ENCODE data around the gene KLK14. TPM values are rescaled to one million over a fixed set of nuclear protein-coding genes. Genes with fewer than 3 reads are reported as not detected.

KLK14 gene, protein sequence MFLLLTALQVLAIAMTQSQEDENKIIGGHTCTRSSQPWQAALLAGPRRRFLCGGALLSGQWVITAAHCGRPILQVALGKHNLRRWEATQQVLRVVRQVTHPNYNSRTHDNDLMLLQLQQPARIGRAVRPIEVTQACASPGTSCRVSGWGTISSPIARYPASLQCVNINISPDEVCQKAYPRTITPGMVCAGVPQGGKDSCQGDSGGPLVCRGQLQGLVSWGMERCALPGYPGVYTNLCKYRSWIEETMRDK
- 0.20 to 0.55 TPM (median 0.43 TPM) in 5 replicates for total RNA-seq (2022; extraction: Qiagen RNA extraction)

DNA sequence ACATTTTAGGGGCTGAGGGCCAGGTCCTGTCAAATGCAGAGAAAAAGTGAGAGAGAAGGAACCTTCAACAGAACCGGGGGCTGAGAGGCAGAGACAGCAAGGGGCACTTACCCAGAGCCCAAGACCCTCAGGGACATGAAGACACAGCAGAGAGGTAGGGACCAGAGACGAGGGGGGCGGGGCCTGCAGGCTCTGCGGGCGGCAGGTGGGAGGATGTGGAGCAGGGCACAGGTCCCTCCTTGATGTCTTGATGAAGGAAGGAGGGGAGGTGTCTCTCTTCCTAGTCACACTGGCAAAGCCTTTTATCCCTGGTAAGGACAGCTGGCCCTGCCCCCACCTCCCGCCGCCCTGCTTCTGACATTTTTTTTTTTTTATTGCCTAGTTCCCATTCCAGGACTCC is at the start of gene KLK14:
Gene KLK14, minus strand, starts transcription at position 277 of the 400 bp plus-strand sequence. Its CDS starts 273 bp downstream, at position 4.

DNA sequence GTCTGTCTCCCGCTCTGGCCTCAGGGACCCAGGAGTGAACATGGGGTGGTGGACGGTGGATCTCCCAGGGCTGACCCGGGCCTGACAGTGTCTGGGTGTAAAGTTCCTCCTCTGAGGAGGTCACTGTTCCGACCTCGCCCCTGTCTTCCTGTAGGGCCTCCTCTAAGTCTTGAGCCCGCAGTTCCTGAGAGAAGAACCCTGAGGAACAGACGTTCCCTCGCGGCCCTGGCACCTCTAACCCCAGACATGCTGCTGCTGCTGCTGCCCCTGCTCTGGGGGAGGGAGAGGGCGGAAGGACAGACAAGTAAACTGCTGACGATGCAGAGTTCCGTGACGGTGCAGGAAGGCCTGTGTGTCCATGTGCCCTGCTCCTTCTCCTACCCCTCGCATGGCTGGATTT is 42.0 kb upstream of the KLK14 start, which contains the start of gene SIGLEC9:
Gene SIGLEC9, plus strand, starts transcription at position 178 of the 400 bp plus-strand sequence. Its CDS starts 69 bp downstream, at position 247.

DNA sequence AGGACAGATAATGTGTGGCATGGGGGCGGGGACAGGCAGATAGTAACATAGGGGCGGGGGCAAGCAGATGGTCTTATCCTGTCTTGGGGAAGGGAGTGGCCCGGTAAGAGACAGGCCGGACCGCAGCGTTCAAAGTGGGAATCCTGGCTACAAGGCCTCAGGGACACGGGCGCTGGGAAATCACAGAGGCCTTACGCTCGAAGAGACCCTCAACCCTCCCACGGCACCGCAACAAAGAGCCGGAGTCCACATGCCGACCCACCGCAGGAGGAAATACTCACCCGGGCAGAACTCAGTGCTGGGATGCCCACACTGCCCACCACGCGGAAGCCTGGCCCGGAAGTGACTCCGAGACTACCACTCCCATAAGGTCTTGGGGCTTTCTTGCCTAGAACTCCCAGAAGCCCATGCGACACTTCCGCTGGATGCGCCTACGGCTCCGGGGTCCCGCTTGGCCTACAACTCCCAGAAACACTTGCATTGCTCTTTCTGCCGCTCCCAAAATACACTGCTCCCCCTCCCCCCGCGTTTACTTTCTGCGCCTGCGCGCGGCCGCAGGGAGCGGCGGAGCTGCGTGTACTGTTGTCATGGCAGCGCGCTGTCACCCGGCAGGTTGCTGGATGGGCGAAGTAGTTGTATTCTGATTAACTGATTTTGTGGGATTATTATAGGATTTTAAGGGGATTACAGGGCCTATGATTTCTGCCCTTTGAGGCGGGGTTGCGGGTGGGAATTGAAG is 25.5 kb upstream of the KLK14 start, which contains the start of gene CTU1:
Gene CTU1, minus strand, starts transcription at position 344 of the 739 bp plus-strand sequence. CDS start 3,840 bp downstream, outside the sequence.

DNA sequence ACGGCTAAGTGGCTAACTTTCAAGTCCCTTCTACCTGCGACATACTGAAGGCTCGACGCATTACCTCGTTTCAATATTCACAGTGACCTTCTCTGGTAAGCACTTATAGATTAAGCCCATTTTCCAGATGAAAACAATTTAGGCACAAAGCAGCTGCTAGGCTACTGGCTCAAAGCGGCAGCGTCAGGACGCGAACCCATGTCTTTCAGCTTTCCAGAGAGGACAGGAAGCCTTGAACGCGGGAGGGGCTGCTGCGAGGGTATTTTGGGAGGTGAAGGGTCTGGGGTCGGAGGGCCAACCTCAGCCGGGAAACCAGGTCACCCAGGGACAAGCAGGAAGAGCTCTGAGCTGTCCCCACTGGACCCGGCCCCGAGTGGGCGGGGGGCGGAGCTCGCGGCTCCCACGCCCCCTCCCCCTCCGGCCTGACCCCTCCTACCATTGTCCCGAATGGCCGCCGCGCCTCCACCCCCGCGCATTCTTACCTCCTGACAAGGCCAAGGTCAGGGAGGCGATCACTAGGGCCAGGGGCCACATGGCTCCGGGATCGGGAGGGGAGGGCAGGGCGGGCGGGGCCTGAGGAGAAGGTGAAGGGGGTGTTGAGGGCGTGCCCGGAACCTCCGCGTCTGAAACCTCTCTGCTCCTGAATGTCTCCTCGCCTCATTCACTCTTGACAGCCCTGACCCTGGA is 18.0 kb downstream of the KLK14 start, which contains the start of gene KLK13:
Gene KLK13, minus strand, starts transcription at position 559 of the 687 bp plus-strand sequence. Its CDS starts 25 bp downstream, at position 534.

DNA sequence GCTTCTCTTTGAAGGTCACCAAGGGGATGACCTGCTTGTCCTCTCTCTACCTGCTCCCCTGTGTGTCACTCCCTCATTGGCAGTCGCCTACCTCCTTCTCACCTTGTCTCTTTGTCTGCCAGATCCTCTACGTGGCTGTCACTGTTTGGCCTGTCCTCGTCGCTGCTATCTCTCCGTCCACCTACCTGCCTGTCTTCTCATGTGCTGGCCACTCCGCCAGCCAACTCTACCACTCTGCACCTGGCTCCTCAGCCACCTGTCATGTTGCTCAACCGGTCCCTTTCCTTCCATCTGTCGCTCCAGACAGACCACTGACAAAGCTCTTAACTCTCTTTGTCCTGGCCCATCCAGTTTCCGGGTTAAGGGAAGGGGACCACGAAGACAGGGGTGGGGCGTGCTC is 48.0 kb downstream of the KLK14 start, which contains the start of gene KLK12:
Gene KLK12, minus strand, starts transcription at position 299 of the 400 bp plus-strand sequence. CDS start 381 bp downstream, outside the sequence.

Other genes with a start within 250 kb of the KLK14 start
- not detected in 5 replicates for gene KLK15, start 249.3 kb downstream of the KLK14 start, total RNA-seq (2022; extraction: Qiagen RNA extraction)
- not detected in 5 replicates for gene KLK3, start 228.0 kb downstream of the KLK14 start, total RNA-seq (2022; extraction: Qiagen RNA extraction)
- gene KLK2, start 209.4 kb downstream of the KLK14 start, total RNA-seq (2022; extraction: Qiagen RNA extraction): 0.40 TPM in 1 of 5 replicates, not detected in the others
- 0.16 to 0.30 TPM in 2 of 5 replicates, not detected in the others for gene KLK4, start 171.5 kb downstream of the KLK14 start, total RNA-seq (2022; extraction: Qiagen RNA extraction)
- not detected in 5 replicates for gene KLK5, start 129.8 kb downstream of the KLK14 start, total RNA-seq (2022; extraction: Qiagen RNA extraction)
- 0.19 to 0.51 TPM (median 0.36 TPM) in 5 replicates for gene KLK6, start 113.3 kb downstream of the KLK14 start, total RNA-seq (2022; extraction: Qiagen RNA extraction)
- not detected in 5 replicates for gene KLK7, start 99.0 kb downstream of the KLK14 start, total RNA-seq (2022; extraction: Qiagen RNA extraction)
- gene KLK8, start 81.3 kb downstream of the KLK14 start, total RNA-seq (2022; extraction: Qiagen RNA extraction): not detected in 5 replicates
- 0.13 to 0.58 TPM (median 0.29 TPM) in 5 replicates for gene KLK10, start 63.2 kb downstream of the KLK14 start, total RNA-seq (2022; extraction: Qiagen RNA extraction)
- not detected in 5 replicates for gene KLK11, start 56.3 kb downstream of the KLK14 start, total RNA-seq (2022; extraction: Qiagen RNA extraction)
- gene KLK12, start 47.9 kb downstream of the KLK14 start, total RNA-seq (2022; extraction: Qiagen RNA extraction): not detected in 5 replicates
- gene KLK13, start 17.8 kb downstream of the KLK14 start, total RNA-seq (2022; extraction: Qiagen RNA extraction): 0.15 TPM in 1 of 5 replicates, not detected in the others
- 4.4 to 14.5 TPM (median 14.3 TPM) in 5 replicates for gene CTU1, start 25.5 kb upstream of the KLK14 start, total RNA-seq (2022; extraction: Qiagen RNA extraction)
- 0.09 TPM in 1 of 5 replicates, not detected in the others for gene SIGLEC9, start 42.0 kb upstream of the KLK14 start, total RNA-seq (2022; extraction: Qiagen RNA extraction)
- gene SIGLEC7, start 59.4 kb upstream of the KLK14 start, total RNA-seq (2022; extraction: Qiagen RNA extraction): not detected in 5 replicates
- gene CD33, start 142.2 kb upstream of the KLK14 start, total RNA-seq (2022; extraction: Qiagen RNA extraction): 0.15 TPM in 2 of 5 replicates, not detected in the others
- gene SIGLECL1, start 168.2 kb upstream of the KLK14 start, total RNA-seq (2022; extraction: Qiagen RNA extraction): not detected in 5 replicates
- gene IGLON5, start 228.8 kb upstream of the KLK14 start, total RNA-seq (2022; extraction: Qiagen RNA extraction): 0.06 to 0.09 TPM (median 0.08 TPM) in 4 of 5 replicates, not detected in the other

Data from A549 treated with Mapracorat at 1 μM for 4 hours (cell line).